Stimulated activated CD8-positive, alpha-beta memory T cell treated with anti-CD3 and anti-CD28 coated beads, Interleukin-4, amount 100 ng/mL, for 1 hour (primary cell): ENCODE measurements around the gene GNL1.
"Not testable (repeated sequence)": the region's sequence is repeated elsewhere in the genome, so short reads cannot be mapped to it uniquely, and the experiment has no call there.

Experiments used
- DNase-seq, 2 donors: peaks; one replicate each; pipeline ENCODE4 v3.0.0-alpha.2; 2020; ENCODE audit warnings: low read depth in 2 of 2, low spot score in 1 of 2

Gene GNL1

GRCh38 chr6:30533460-30534294, 22.6 kb downstream of the GNL1 start:
- no peak for DNase-seq

DNA sequence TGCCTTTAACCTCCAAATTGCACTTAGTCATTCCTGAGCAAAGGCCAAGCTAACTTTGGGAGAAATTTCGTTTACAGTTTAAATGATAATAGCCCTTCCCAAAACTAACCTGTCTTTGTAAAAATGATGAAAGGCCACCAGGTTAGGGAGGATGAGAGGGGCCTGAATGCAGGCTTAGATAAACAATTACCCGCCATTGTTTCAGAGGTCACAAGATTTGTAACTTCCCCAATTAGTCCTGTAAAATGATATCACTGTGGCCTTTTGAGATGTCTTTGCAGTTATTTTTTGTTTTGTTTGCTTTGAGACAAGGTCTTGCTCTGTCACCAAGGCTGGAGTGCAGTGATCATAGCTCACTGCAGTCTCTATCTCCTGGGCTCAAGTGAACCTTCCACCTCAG, 26.3 kb downstream of the GNL1 start:
- no peak for DNase-seq

- not testable (repeated sequence) for DNase-seq
Measured at GRCh38 chr6:30529349-30529875, 26.9 kb downstream of the GNL1 start.

DNA sequence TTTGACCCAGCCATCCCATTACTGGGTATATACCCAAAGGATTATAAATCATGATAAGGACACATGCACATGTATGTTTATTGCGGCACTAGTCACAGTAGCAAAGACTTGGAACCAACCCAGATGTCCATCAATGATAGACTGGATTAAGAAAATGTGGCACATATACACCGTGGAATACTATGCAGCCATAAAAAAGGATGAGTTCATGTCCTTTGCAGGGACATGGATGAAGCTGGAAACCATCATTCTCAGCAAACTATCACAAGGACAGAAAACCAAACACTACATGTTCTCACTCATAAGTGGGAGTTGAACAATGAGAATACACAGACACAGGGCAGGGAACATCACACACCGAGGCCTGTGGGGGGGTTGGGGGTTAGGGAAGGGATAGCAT, 29.8 kb downstream of the GNL1 start:
- not testable (repeated sequence) for DNase-seq

DNA sequence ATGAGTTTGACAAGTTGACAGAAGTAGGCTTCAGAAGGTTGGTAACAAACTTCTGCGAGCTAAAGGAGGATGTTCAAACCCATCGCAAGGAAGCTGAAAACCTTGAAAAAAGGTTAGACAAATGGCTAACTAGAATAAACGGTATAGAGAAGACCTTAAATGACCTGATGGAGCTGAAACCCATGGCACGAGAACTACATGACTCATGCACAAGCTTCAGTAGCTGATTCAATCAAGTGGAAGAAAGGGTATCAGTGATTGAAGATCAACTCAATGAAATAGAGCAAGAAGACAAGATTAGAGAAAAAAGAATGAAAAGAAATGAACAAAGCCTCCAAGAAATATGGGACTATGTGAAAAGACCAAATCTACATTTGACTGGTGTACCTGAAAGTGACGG, 34.3 kb downstream of the GNL1 start:
- not testable (repeated sequence) for DNase-seq

DNA sequence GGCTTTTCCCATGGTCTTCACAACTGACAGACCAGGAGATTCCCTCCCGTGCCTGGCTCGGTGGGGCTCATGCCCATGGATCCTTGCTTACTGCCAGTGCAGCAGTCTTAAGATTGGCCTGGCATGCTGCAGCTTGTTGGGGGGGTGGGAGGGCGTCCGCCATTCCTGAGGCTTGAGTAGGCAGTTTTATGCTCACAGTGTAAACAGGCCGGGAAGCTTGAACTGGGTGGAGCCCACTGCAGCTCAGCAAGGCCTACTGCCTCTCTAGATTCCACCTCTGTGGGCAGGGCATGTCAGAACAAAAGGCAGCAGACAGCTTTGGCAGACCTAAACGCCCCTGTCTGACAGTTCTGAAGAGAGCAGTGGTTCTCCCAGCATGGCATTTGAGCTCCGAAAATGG, 35.2 kb downstream of the GNL1 start:
- not testable (repeated sequence) for DNase-seq

DNA sequence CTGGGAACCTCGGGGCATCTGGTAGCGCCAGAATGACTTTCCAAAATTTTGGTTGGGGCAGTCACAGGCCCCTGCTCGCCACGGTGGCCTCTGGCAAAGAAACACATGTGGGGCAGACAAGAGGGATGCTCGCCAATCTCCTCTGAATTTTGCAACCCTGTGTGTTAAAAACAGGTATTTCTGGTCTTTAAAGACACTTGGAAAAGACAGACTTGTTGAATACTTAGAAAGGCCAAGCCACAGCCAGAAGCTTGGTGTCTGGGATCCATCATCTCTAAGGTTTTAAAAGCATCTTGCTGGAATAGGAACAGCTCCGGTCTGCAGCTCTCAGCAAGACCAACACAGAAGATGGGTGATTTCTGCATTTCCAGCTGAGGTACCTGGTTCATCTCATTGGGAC, 35.8 kb downstream of the GNL1 start:
- no peak for DNase-seq

DNA sequence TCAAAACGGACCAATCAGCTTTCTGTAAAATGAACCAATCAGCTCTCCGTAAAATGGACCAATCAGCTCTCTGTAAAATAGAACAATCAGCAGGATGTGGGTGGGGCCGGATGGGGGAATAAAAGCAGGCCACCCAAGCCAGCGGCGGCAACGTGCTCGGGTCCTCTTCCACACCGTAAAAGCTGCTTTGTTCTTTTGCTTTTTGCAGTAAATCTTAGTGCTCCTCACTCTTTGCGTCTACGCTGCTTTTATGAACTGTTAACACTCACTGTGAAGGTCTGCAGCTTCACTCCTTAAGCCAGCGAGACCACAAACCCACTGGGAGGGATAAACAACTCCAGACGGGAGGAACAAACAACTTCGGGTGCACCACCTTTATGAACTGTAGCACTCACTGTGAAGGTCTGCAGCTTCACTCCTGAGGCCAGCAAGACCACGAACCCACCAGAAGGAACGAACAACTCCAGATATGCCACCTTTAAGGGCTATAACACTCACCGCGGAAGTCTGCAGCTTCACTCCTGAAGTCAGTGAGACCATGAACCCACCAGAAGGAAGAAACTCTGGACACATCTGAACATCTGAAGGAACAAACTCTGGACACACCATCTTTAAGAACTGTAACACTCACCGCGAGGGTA, 37.7 kb downstream of the GNL1 start:
- not testable (repeated sequence) for DNase-seq

GRCh38 chr6:30517767-30518504, 38.4 kb downstream of the GNL1 start:
- DNase-seq: not testable (repeated sequence)

GRCh38 chr6:30516754-30517076, 39.6 kb downstream of the GNL1 start:
- DNase-seq: not testable (repeated sequence)

DNA sequence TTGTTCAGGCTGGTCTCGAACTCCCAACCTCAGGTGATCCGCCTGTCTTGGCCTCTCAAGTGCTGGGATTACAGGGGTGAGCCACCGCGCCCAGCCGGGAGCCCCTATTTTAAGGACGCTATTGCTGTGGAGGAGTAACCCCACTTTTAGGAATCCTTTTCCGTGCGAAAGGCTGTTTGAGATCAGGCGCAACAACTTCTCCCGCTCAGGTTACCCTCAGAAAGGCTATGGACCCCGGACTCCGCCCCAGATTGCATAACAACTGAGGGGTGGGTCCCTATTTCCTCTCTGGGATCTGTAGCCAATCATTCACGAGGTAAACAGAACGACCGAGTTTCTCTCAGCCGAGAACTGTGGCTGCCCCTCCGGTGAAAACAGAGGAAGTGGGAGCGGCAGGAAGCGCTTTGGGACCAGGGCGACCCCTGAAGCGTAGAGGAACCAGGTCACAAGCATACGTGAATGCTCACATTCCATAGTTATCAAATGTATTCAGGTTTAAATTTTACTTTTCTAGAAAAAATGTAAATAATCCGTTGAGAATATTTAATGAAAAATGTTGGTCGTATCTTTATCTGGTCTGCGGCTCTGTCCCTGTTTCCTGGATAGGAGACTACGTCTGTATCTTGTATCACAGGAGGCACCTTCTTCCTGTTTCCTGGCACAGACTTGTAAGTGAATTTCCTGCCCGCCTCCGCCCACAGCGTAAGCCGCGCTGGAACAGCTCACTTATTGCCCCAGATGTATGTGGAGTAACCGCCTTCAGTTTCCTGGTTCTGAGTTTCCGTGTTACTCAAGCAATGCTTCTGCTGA, 40.1 kb downstream of the GNL1 start:
- DNase-seq: peak; percentile 66 to 81

DNA sequence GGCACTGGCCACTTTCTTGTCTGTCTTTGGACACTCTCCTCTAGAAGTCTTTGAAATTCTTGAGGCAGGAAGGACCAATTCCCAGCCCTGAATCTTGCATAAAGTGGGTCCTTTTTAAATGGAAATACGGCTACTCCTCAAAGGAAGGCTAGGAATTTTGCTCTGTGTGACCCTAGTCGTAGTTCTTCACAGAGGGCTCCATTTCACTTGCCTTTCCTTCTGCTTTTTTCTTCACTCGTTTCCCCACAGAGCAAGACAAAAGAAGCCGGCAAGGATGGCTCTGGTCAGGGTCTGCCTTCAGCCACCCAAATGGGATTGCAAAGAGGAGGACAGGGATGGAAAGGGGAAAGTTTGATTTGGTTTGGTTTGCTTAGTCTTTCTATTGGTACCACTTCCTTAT, 41.2 kb downstream of the GNL1 start:
- DNase-seq: no peak

- no peak for DNase-seq
Measured at GRCh38 chr6:30513451-30513850, 42.8 kb downstream of the GNL1 start.

GRCh38 chr6:30511169-30511546, 45.1 kb downstream of the GNL1 start:
- no peak for DNase-seq

- DNase-seq: no peak
Measured at GRCh38 chr6:30510419-30511168, 45.7 kb downstream of the GNL1 start.

DNA sequence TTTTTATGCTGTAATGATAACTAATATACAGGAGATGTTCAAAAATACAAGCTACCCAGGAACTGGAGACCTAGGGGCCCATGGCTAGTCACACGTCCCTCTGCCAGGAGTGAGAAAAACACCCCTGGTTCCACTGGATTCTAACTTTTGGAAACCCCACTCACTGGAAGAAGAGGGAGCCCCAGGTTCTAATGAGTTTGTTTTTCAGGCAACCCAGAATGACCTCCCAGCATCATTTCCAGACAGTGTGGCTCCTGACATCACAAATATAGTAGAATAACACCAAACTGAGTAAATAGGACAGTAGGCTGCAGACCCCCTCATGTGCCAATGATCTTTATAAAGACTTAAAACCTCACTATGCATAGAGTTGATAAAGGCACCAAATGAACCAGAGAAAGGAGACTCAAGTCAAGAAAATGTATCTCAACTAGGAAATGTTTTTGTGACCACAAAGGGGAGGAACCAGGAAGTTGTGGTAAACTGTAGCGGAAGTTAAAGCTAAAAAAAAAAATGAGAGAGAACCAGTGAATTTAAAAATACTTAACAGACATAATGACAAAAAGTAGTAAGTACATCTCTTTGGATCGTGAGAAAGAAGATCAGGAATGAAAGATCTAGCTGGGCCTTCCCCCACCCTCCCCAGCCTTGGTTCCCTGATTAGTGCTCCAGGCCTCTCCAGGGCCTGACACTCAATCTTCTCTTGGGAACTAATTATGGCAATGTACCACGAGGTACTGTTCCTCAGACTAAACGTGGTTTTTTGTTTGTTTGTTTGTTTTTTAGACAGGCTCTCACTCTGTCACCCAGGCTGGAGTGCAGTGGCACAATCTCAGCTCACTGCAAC, 47.2 kb downstream of the GNL1 start:
- DNase-seq: no peak

DNA sequence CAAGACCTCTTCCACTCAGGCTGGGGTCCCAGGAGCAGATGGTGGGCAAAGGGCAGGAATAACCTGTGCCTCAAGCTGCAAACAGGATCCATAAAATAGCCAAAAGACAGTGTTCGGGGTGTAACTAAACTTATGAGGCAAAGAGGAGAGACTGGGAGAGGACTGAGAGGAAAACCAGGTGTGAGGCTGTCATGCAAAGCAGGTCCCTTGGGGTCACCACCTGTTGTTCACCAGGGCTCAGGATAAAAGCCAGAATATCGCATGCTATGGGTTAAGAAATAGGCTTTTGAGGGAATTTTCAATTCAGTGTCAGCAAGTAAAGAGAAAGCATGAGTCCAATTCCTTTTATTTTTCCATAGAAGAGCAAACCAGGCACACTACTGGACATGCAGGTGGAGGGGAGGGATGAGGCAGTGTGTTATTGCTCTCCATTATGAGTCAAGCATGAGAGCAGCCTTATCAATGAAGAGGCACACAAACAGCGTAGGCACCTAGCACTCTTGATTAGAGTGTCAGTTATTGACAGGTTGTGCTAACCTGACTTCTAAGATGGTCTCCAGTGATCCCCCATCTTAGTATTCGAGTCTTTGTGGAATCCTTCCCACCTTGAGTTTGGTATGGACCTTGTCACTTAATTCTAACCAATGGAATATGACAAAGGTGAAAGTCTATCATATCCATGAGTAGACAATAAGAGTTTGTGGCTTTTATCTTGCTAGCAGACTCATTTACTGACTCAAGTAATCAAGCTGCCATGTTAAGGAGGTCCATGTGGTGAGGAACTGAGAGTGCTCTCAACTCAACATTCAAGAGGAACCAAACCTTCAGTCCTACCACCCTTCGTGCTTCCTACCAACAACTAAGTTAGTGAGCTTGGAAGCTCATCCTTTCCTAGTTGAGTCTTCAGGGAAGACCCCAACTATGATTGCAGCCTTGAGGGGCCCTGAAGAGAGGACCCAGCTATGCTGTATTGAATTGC, 48.2 kb downstream of the GNL1 start:
- DNase-seq: no peak
